Astrocyte of the spinal cord (primary cell): Measurements from ENCODE around the gene SINHCAF.
A peak's percentile ranks its signal among the peaks of the same experiment; 100 is the strongest.

ENCODE experiments used
- DNase-seq: peaks from one replicate; pipeline ENCODE4 v3.0.0; 2011; ENCODE audit warnings: low read depth, low spot score
- H3K4me3 ChIP-seq: 2 replicates; pipeline ENCODE4 v1.5.1; 2011; ENCODE audit warnings: low read depth, mild to moderate bottlenecking, low read length, moderate library complexity
- in situ Hi-C: cut with HindIII; loops from 2 replicates; pipeline ENCODE4 v1.10.0; 2017; ENCODE audit warnings: low sequenced_read_pairs
- TF ChIP-seq, protein P1 (sequence below): IDR thresholded peaks from 2 replicates; pipeline ENCODE4 v1.5.1; 2012; ENCODE audit warnings: low read depth, mild to moderate bottlenecking, low read length, inconsistent platforms

SINHCAF gene

DNA sequence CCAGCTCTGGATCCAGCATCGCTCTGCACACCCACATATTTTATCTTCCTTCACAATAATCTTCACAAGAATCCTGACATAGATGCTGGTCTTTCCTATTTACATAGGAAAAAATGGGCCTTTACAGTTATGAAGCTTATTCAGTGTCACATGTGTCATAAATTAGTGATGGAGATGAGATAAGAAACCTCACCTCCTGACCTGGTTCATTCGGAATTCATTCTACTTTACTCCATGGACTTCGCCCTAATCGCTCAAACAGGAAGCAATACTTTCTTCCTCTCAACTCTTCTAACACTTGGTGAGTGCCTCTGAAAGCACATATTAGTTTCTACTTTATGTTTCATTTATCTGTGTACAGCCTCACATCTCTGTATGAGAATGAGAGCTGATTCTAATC, 12.0 kb upstream of the SINHCAF start:
- DNase-seq, result no peak
- in situ Hi-C loops, result no loop called here
- TF ChIP-seq, protein P1, sequence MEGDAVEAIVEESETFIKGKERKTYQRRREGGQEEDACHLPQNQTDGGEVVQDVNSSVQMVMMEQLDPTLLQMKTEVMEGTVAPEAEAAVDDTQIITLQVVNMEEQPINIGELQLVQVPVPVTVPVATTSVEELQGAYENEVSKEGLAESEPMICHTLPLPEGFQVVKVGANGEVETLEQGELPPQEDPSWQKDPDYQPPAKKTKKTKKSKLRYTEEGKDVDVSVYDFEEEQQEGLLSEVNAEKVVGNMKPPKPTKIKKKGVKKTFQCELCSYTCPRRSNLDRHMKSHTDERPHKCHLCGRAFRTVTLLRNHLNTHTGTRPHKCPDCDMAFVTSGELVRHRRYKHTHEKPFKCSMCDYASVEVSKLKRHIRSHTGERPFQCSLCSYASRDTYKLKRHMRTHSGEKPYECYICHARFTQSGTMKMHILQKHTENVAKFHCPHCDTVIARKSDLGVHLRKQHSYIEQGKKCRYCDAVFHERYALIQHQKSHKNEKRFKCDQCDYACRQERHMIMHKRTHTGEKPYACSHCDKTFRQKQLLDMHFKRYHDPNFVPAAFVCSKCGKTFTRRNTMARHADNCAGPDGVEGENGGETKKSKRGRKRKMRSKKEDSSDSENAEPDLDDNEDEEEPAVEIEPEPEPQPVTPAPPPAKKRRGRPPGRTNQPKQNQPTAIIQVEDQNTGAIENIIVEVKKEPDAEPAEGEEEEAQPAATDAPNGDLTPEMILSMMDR, result no peak
- H3K4me3 ChIP-seq, result no peak overlapping the region

DNA sequence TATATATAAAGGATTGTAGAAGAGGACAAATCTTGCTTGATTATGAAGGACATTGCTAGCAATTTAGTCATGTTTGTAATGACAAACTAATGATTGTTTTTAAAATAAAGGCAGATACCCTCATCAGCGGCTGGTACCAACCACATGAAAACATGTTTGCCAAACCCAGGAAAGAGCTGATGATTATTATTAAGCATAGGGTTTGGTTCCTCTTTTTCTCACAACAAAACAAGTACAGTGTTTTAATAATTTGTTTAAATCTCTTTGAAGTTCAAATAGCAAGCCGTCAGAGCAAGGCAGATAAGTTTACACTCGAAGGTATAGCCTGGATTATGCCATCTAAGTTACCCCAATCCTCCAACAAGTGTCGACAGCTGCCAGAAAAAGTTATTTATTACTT, 5.3 kb upstream of the SINHCAF start:
- no peak for DNase-seq
- TF ChIP-seq, protein P1, result no peak
- H3K4me3 ChIP-seq, result no peak overlapping the region
- in situ Hi-C loops, result no loop called here

DNA sequence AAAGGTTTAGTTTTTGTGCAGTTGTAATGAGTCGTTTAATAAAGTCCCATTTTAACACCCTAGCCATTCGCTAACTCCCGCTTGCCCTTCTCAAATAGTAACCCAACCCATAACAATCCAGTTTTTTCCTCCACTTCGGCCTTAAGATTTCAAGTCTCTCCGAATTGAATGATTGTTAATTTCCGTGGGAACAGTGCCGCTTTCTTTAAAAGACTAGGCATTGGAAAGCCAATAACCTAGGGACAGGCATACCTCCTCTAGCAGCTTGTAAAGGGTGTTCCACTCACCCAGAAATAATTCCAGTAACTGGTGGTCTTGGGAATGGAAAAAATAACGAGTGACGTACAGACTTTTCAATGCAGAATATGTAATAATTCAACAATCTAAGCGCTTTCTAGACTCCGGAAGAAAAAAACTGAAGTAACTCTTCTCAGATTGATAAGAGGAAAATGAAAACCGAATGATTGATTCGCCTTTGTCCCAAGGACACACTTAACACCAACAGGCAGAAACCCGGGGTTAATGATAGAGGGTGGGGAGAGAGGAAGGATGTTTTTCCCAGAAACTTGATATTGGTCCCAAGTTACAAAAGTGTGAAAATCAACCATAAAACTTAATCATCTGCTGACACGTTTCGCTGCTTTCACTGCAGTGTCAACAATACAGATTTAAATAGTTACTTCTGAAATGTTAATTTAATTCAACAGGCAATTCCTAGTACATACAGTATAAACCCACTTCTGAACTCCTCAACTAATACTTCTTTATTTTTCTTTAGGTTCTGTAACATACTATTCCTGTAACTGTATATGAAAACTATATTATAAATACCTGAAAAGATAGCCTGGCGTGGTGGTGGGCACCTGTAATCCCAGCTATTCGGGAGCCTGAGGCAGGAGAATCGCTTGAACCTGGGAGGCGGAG, 1.0 kb upstream of the SINHCAF start:
- TF ChIP-seq, protein P1, result no peak
- peak; percentile 22 for DNase-seq
- peak overlapping the region; percentile 87 for H3K4me3 ChIP-seq
- in situ Hi-C loops, result no loop called here

DNA sequence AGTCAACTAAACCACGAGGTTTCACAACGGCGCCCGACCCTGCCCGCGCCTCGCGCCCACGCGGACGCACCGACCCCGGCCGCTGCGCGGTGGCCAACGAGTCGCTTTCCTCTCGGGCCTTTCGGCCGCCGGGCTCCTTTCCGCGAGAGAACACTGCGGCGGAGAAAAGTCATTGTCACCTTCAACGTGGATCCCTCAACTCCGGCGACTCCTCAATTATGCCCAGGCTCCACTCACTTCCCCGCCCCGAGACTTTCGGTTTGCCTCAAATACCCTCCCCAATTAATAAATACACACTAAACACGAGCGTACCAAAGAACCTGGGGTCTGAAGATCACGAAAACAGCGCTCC, 450 bp downstream of the SINHCAF start:
- TF ChIP-seq, protein P1, result no peak
- no peak for DNase-seq
- H3K4me3 ChIP-seq, result peak overlapping the region; percentile 87
- in situ Hi-C loops, result no loop called here

DNA sequence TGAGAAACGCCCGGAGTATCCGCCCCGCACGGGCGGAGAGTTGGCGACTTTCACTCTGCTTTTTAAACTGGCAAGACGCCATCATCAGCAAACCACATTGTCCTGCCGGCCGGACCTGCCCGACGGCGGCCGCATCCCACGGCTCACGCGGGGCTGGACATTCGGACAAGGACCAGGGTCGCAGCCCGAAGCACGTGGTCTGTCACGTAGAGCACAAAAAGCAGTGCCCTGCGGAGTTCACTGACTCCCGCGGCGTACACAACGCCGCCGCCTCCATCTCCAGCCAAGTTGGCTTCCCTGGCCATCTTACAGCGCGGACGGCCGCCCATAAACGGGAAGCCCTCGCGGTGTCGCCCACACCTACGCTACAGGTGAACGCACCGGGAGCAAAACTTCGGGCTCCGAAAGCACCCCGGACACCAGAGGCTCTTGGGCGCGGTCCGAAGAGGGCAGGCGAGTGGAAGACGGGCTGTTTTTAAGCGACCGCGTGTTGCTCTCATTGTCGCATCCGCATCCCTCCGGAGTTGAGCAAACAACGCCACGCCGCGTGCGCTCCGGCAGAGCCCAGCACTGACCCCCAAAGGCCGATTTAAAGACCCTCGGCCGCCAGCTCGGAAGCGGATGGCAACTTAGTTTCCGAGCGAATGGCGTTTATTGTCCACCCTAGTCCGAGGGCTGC, 966 bp downstream of the SINHCAF start:
- in situ Hi-C loops, result no loop called here
- peak overlapping the region; percentile 87 for H3K4me3 ChIP-seq
- TF ChIP-seq, protein P1, result no peak
- peak; percentile 71 for DNase-seq

DNA sequence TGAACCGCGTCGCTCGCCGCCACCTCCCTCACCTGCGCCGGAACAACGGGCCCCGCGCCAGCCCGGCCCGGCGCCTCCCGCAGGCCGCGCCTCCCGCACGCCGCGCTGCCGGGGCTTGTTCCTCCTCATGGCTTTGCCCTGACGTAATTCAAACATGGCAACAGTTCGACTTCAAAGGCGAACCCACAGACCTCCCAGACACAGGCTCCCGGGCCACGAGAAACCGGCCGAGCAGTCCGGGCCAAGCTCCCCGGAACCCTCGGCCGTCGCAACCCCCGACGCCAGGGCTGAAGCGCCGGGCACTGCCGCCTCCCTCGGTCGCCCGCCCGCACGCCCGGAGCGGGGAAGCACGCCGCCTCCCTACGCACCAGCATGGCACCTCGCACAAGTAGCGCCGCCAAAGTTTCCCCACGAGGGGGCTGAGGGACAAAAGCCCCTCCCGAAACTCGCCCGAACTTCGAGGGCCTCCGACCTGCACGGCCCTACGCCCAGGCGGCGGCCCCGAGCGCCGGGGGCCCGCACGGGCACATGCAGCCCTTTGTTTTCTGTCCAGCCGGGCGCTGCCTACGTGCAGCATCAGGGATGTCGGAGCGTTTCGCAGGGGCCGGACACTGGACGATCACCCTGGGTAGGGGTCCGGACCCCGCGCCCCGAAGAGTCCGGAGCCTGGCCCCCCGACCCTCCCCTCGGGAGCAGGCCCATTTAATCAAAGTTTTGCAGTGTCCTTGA, 1.7 kb downstream of the SINHCAF start:
- DNase-seq, result peak; percentile 81
- H3K4me3 ChIP-seq, result peak overlapping the region; percentile 87
- TF ChIP-seq, protein P1, result no peak
- in situ Hi-C loops, result no loop called here
